NCI-H1105 treated with DMSO at 0.1 percent for 48 hours (cell line): ENCODE results near the gene MAPRE2.
"Not testable (repeated sequence)": the region's sequence is repeated elsewhere in the genome, so short reads cannot be mapped to it uniquely, and the experiment has no call there.

Experiments
- DNase-seq: peaks from one replicate; lab custom pipeline; 2025; lab: John Stamatoyannopoulos, UW

Gene MAPRE2

DNA sequence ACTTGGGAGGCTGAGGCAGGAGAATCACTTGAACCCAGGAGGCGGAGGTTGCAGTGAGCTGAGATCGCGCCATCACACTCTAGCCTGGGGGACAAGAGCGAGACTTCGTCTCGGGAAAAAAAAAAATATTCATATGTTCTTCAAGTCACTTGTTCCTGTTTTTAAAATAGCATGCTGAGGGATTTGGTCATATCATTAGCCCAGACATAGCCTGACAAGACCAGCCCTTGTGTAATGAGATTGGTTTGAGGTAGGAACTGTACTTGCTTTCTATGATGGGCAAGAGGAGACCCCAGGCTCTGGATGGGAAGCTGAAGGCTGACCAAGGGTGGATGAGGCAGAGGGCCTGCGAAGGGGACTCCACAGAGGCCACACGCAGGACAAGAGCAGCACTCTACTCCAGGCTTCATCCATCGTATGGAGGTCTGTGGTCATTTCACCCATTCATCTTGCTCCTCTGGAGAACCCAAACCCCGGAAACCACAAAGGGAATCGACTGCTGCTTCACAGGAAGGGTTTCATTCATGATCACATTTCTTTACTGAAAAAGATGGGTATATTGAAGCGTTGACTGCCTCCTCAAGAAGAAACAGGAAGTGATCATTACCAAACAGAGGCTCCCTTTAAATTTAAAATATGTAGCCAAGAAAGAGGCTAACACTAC is 112.5 kb downstream of the MAPRE2 start:
- DNase-seq, result no peak

DNA sequence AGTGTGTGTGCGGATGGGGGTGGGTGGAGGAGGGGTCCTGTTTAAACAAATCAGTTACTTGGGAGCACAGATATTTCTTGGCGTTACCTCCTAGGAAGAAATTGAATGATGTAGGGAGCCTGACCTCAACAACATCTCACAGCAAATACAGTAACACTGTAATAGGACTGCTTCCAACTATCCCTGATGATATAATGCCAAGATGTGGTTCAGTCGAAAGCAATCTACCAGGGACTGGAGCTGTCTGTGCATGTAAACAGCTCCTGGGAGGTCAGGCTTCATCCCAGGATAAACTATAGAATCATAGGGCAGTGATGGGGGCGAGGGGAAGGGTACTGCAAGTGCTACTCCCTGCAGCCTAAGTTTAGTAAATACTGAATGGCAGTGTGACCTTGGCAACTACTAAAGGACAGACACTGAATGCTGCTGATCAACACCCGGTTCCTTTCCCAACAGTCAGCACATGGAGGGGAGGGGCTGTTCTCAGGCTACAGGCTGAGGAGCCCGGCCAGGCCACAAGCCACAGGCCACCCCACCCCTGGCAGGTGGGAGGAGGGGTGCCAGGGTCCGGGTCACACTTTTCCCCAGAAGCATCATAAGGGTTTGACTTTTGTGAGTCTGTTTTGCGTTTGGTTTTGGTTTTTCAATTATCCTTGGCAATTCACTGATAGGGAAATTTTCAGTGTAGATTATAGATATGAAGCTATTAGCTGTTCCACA is 114.3 kb downstream of the MAPRE2 start:
- DNase-seq, result no peak

DNA sequence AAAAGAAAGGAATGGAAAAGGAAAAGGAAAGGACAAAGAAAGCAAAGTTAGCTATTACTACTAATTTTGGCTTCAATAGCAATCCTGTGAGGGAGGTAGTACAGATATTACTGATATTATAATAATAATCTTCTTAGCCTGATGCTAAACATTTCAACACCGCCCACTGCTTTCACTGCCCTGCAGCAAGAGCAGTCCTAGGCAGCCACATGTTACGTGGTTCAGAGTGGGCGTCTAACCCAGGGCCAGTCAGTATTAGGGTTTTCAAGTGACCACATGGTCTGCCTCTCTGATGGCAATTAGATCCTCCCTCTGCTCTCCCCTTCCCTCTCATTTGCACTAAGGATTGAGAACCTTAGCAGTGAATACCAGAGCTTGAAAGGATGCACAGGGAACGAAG is 116.0 kb downstream of the MAPRE2 start:
- no peak for DNase-seq

DNA sequence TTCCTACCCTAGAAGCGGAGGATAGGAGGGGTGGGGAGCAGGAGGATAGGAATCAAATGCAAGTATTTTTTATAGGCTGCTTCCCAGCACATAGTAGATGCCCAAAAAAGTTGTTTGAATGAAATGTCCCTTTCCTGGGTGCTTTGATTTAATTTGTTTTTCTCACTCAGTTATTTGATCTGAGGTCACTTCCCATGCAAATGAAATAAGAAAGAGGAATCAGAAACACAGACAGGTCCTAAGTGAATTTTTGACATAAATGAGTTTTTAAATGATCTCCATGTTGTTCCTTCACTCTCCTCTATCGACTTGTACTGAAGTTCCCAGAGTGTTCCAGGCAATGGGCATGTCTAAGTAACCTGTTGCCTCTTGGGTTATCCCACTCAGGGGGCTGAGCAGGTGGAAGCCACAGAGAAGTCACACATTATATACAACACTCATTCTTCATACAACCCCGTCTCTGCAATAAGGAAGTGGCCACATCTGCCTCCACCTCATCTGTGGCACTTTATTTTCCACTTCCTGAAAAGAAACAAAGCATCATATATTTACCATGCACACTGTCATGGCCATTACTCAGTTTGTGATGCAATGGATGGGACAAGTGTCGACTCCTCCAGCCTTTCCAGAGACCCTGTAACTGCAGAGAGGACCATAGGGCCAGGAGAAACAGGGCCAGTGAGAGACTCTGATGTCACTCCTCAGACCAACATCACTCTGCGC is 117.7 kb downstream of the MAPRE2 start:
- no peak for DNase-seq

DNA sequence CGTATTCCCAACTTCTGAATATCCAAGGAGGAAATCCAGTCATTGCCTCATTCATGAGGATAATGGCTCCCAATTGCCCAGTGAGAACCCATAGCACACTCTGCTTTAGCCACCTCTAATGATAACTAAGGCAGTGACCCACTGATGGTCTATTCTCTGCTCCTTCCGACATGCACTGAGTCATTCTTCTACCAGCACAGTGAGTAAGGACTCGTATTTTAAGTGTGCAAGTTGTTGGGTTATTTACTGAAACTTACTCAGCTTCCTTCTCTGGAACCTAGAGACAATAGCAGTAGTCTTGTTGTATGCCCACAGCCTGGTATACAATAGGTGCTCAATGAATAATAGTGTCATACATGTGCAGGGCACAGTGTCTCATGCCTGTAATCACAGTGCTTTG is 118.6 kb downstream of the MAPRE2 start:
- no peak for DNase-seq

DNA sequence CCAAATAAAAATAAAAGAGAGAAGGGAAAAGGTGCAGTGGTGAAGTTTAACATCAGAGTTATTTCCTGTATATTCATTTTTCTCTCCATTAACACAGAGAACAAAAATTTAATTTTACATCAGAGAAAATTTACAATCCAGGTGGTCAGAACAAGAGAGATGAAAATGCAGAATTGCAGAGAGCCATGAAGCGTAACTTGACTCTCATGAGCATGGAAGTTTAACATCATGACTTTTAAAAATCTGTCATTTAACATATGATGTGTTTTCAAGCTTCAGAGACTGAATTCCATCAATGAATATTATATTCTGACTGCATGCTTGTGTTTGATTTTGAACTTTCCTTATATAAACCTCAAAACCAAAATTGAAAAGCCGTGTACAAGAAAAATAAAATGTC is 120.3 kb downstream of the MAPRE2 start:
- DNase-seq, result no peak

DNA sequence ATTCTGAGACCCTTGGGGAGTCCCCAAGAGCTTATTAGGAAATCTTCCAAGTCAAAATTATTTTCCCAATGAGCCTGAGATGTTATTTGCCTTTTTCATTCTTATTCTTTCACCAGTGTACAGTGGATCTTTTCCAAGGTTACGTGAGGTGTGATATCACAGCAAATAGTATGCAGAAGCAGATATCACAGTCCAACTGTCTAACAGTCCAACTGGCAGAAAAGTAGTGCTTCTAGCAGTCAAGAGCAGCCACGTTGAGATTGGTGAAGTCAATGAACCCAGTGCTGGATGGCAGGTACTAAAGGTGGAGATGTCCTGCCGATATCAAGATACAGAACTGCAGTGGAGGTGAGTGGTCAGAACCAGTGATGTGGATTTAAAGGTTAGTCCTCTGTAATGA is 120.7 kb downstream of the MAPRE2 start:
- no peak for DNase-seq

DNA sequence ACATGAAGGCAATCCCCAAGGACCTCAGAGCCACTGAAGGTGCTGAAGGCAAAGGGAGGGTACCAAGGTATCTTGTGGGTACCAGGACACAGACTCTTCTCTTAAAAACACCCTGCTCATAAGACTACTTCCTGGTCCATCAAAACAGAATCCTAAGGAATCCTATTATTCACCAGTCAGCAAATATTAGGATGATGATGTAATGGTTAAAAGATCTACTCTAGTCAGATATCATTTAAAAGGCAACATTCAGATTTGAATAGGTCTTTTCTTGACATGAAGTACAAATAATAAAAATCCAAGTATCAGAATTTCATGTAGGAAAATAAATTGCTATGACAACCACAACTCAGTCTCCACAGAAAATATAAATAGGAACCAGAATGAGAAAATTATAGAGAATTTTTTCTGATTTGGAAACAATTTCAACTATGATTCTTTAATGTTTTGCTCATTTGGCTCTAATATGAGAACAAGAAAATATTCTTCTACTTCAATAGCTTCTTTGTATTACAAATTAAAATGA is 121.9 kb downstream of the MAPRE2 start:
- no peak for DNase-seq

DNA sequence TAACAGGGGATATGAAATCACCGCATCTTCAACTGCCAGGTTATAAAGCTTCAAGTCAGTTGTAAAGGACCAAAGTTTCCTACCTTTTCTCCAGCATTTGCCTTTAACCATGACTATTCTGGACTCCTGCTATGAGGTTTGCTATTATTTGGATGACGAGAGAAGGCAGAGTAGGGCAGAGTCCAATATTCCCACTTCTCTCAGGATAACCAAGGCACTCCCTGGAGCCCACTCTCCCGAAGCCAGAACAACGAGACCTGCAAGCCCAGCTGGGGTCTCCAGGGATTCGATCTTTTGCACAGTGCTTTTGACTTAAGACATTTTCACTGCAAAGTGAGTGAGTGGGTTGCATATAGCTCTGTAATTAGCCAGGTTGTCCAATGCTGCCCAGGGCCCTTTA is 122.5 kb downstream of the MAPRE2 start:
- DNase-seq, result no peak

DNA sequence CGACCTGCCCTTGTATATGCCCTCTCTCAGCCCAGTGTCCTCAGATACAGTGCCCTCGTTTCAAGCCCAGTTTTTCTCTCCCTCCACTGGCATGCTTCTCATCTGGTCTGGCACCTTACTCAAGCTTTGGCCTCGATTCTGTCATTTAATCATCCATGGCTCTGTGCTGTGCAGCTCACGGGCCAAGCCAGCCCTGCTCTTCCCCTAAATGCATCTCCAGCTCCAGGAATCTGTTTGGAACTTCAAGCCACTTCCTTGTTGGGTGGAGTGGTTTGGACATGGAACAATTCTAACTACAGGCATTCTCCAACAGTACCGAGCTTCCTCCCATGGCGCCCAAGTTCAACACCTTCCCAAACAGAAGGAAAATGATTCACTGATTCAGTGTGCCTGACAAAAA is 122.9 kb downstream of the MAPRE2 start:
- DNase-seq, result no peak

DNA sequence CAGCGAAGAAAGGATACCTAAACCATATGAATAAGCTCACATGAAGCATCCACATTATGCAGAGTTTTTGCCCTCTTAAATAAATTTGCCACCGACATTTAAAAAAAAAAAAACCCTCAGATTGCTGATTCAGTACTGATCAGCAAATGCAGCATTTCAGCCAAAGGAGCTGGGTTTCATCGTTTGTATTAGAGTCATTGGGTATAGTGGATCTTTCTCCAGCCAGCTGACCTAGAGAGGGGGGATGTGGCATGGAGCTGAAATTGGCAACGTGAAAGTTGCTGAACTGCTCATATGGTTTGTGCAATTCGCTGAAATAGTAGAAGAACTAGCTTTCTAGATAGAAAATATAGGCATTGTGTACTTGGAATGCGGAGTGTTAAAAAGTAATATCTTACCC is 126.1 kb downstream of the MAPRE2 start:
- DNase-seq, result no peak

DNA sequence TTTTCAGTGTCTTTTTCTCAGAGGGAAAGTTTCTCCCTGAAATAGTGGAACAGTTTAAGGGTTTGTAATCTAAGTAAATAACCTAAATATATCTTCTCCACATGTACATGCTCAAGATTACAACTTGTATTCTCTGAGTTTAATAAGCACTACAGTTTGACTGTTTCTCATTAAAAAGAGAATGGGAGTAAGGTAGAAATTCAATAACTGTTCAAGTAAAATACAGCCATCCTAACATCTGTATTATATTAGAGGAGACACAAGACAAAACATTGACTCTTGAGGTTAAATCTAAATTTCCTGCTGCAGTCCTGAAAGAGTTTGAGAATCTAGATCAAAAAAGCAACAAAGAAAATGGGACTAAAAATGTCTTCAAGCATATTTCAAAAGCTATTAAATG is 126.6 kb downstream of the MAPRE2 start:
- no peak for DNase-seq

DNA sequence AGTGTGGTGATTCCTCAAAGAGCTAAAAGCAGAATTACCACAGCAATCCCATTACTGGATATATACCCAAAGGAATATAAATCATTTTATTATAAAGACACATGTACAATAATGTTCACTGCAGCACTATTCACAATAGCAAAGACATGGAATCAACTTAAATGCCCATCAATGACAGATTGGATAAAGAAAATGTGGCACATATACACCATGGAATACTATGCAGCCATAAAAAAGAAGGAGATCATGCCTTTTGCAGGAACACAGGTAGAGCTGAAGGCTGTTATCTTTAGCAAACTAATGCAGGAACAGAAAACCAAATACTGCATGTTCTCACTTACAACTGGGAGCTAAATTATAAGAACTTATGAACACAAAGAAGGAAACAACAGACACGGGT is 129.1 kb downstream of the MAPRE2 start:
- not testable (repeated sequence) for DNase-seq

DNA sequence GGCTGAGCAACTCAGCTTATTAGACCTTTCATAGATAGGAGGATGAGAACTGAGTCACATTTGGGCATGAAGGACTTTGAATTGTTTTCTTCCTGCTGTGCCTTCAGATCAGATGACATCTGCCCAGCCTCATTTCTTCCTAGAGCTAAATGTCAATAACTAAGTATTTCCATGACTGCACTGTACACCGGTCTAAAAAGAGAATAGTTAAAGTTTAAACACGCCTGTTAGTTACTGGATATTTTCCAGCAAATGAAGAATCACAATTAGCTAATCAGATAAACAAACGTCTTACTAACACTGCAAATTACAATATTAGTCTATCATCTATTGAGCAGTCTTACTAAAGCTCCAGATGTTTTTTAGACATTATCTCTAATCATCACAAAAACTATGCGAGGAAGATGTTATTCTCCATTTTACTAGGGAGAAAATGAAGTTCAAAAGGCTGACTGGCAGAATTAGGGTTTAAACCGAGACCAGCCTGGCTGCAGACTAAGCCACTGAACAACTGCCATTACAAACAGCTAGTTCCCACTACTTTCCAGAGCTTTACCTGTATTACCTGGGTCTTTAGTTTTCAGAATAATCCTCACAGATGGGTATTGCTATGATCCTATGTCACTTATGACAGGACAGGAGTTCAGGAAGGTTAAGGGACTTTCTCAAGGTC is 130.2 kb downstream of the MAPRE2 start:
- no peak for DNase-seq

DNA sequence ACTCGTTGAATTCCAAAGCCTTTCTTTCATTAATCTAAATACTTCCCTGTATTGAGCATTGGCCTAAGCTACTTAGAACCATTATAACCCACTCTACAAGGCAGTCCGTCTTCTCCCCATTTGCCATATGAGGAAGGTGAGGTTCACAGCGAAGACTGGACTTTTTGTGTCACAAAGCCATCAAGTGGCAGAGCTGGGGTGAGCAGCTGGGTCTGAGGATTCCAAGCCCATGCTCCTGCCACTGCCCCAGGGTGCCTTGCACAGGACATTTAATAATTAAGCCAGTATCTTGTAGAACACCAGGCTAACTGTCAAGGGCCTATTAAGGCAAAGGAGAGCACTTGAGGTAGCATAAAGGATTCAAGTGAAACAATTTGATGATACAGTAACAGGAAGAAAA is 130.8 kb downstream of the MAPRE2 start:
- DNase-seq, result no peak

DNA sequence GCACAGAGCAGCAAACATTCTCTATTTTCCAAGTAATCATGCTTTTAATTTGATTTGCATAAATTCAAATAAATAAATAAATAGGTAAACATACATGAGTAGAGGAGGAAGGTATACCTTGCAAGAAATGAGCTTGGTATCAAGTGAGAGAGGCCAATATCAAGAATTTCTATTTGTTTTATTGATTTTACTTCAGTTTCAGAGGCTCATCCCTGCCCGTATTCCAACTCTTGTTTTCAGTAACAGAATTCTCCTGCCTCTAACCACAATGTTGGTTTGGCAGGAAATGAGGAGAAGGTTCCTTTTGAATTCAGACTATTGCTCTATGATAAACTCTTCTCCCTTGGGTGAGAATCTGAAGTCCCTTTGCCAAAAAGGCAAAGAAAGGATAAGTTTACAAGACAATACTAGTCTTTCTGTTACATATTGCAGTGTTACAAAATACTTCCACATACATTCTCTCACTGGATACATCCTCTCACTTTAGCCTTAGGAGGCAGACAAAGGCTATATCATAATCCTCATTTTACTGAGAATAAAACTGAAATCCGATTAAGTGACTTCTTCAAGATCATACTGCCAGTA is 131.3 kb downstream of the MAPRE2 start:
- DNase-seq, result no peak

DNA sequence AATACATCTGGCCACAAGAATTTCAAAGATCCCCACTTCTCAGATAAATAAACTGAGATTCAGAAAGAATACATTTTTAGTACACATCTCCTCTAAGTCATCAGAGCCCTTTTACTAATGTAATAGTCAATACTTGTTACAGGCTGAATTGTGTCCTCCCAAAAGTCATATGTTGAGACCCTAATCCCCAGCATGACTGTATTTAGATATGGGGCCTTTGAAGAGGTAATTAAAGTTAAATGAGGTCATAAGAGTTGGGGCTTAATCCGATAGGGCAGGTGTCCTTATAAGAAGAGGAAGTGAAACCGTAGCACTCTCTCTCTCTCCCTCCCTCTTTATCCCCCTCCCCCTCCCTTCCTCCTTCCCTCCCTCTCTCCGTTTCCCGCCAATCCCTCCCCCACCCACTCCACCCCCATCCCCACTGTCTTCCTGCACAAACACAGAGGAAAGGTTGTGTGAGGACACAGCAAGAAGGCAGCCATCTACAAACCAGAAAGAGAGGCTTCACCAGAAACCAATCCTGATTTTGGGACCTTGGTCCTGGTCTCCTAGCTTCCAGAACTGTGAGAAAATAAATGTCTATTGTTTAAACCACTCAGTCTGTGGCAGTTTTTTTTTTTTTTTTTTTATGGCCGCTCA is 133.0 kb downstream of the MAPRE2 start:
- DNase-seq, result no peak

DNA sequence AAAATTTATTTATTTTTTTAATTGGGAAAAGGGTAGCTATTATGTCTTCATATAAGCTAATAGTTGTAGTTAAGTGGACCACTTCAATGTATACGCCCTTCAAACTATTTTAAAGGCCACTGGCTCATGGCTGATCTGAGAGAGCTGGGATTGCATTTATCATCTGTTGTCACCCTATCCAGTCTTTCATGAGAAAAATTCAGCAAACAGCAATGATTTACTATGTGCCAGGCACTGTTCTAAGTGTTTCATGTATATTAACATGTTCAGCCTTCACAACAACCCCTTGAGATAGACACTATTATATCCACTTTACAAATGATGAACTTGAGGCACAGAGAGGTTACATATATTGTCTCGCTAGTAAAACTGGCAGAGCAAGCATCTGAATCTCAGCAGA is 133.5 kb downstream of the MAPRE2 start:
- DNase-seq, result no peak

DNA sequence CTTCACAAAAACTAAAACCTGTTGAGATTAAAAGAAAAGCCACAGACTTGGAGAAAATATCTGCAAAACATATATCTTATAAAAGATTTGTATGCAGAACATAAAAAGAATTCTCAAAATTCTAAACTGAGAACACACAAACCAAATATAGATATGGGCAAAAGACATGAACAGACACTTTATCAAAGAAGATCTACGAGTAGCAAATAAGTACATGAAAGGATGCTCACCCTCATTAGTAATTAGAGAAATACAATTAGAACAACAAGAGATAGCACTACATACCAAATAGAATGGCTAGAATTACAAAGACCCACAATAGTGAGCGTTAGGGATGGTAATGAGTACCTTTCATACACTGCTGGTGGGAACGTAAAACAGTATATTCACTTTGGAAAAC is 135.7 kb downstream of the MAPRE2 start:
- DNase-seq, result no peak

DNA sequence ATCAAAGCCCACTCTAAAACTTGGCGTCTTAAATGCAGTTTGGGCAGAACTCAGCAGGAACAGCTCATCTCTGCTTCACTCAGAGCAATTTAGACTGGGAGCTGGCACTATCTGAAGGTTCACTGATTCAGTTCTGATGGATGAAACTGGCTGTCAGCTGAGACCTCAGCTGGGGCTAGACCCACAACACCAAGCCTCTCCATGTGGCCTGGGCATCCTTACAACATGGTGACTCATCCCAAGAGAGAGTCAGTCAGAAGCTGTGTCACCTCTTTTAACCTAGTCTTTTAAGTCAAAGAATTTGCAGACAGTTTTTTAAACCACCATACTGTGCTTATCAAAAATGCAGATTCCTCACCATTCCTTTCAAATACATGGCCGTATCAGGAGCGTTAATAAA is 137.0 kb downstream of the MAPRE2 start:
- DNase-seq, result no peak

DNA sequence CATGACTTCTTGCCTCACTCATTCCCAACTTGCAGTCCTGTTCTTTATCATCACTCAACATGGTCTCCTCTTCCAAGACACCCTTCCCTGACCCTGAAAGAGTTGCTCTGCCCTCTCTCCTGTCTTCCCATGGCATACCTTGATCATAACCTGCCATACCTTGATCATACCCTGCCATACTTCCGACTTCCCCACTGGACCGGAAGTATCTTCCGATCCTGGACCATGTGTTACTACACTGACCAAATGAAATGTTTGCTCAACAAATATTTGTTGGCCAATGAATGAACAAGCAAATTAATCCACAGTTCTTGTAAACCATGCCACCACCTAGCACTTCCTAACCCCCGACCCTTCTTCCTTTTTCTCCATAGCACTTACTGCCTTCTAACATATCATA is 138.7 kb downstream of the MAPRE2 start:
- no peak for DNase-seq

DNA sequence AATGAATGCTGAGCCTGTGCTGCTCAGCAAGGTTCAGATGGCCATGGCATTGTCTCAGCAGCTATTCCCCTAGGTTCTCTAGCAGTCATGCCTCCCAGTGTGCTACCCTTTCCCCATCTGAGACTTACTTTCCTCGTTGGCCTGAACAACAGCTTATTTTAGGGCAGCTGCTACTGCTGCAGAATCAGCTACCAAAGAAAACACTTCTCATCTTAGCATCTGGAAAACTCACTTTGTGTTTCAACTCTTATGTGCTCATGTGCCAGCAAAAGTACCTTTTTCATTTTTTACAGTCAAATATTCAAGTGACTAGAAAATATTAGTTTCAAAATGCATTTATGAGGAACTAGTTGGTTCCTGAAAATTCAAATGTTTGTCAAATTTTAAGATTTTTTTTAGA is 139.2 kb downstream of the MAPRE2 start:
- DNase-seq, result no peak
